Measurements from ENCODE around the gene TBC1D3K.

GRCh38 chr17:37888881-37889280, 35.3 kb upstream of the TBC1D3K start:
- no peak for TF ChIP-seq CTCF (IDR thresholded peaks at IDR 0.05)
- TF ChIP-seq EP300 (IDR thresholded peaks at IDR 0.05) = no peak
- TF ChIP-seq POLR2AphosphoS5 (IDR thresholded peaks at IDR 0.05) = no peak

All from sigmoid colon (tissue), 4 donors.